Small intestine (tissue), 7 donors: ENCODE results near the gene ULBP3. TPM values are rescaled to one million over a fixed set of nuclear protein-coding genes. Genes with fewer than 3 reads are reported as not detected.
"Not testable (repeated sequence)": the region's sequence is repeated elsewhere in the genome, so short reads cannot be mapped to it uniquely, and the experiment has no call there.

Experiments
- DNase-seq, 2 donors: peaks; one replicate each; pipeline versions ENCODE4 v3.0.0 to v3.0.0-alpha.2; 2013
- FAIRE-seq: peaks from 2 replicates; lab custom pipeline; 2012; peaks lifted over from hg19 to GRCh38; lab: Jason Lieb, UNC
- H3K27ac ChIP-seq, 3 donors: one replicate each; pipeline ENCODE4 v1.5.1; 2013; ENCODE audit warnings: low read length in 2 of 3, mild to moderate bottlenecking in 2 of 3, control low read depth in 1 of 3, inconsistent platforms in 1 of 3, low read depth in 1 of 3, moderate library complexity in 1 of 3
- H3K27me3 ChIP-seq, 3 donors: one replicate each; pipeline ENCODE4 v1.6.1; 2013; ENCODE audit warnings: low read length in 3 of 3, inconsistent platforms in 1 of 3; ENCODE audit not compliant: control insufficient read depth in 3 of 3, insufficient read depth in 3 of 3
- H3K36me3 ChIP-seq, 3 donors: one replicate each; pipeline ENCODE4 v1.6.1; 2013; ENCODE audit warnings: low read length in 3 of 3, inconsistent platforms in 1 of 3, low read depth in 1 of 3, mild to moderate bottlenecking in 1 of 3, moderate library complexity in 1 of 3; ENCODE audit not compliant: control insufficient read depth in 3 of 3, insufficient read depth in 2 of 3
- H3K4me1 ChIP-seq, 3 donors: one replicate each; pipeline ENCODE4 v1.6.1; 2013; ENCODE audit warnings: low read length in 2 of 3, inconsistent platforms in 1 of 3, low read depth in 1 of 3, mild to moderate bottlenecking in 1 of 3, moderate library complexity in 1 of 3; ENCODE audit not compliant: control insufficient read depth in 3 of 3, insufficient read depth in 2 of 3
- H3K4me3 ChIP-seq, 3 donors: one replicate each; pipeline ENCODE4 v1.5.1; 2013; ENCODE audit warnings: low read length in 3 of 3, control low read depth in 1 of 3, inconsistent platforms in 1 of 3, low read depth in 1 of 3, mild to moderate bottlenecking in 1 of 3, moderate library complexity in 1 of 3
- H3K9me3 ChIP-seq, 2 donors: one replicate each; pipeline ENCODE4 v1.6.1; 2013; ENCODE audit warnings: low read depth in 1 of 2, low read length in 1 of 2; ENCODE audit not compliant: control insufficient read depth in 2 of 2, insufficient read depth in 1 of 2
- WGBS, 3 donors: extraction: QIAGEN DNeasy Blood & Tissue Kit; methylation state at CpG; one replicate each; pipeline ENCODE4 v1.1.7; 2013; 5-methylcytosine and 5-hydroxymethylcytosine counted together
- polyA plus RNA-seq, 4 donors: library from polyadenylated mRNA; stranded (reverse) in 3 of 4; unstranded in 1 of 4; fragments of 200-250 nt in 3 of 4; fragments of 120-200 nt in 1 of 4; gene quantifications; one replicate each; pipeline versions ENCODE4 v1.2.1 to v1.2.3, GENCODE V29; 2013
- donor health status: healthy with polysubstance abuse.
- donor health status: control.
- donor health status: control.
- donor health status: Bipolar disorder and iron deficiency.
- donor health status: healthy.

Gene ULBP3
- polyA plus RNA-seq, 4 donors: 1.4 to 2.2 TPM; not detected in 2

DNA sequence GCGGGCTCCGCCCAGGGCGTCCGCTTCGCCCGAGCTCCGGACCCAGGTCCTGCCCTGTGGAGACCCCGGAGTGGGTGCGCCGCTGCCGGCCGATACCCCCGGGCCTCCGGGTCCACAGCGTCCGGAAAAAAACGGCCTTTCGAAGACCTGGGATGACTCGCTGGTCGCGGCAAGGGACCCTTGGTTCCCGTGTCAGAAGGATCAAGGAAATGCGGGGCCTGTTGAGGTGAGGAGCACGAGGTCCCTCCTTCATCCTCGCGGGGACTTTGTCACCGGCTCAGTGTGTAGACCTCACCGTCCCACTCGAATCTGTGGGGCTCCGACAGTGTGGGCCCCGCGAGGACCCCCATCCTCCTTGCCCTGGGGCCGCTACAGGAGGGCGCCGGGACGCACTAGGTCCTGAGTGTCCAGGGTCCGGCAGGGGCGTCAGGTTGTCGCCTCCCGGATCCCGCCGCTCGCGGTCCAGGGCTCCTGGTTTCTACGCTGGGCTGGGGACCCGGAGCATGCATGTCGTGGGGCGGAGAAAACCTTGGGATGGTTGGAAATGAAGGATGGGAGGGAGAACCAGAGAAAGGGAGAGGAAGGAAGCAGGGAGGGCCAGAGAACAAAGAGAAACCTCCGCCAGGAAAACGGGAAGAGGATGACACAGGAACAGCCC is 54.2 kb downstream of the ULBP3 start:
- H3K36me3 ChIP-seq, H3K9me3 ChIP-seq, FAIRE-seq, DNase-seq, H3K4me3 ChIP-seq, H3K4me1 ChIP-seq, H3K27ac ChIP-seq: not testable (repeated sequence)
- WGBS, 3 donors: 0 to 4% (median 2%) methylated on average over 23 to 48 of the region's 50 CpGs
- peaks cover 6 to 63% (median 23%) of the 10 kb centered on the region in 3 donors for H3K27me3 ChIP-seq

- H3K36me3 ChIP-seq, H3K27ac ChIP-seq, DNase-seq, H3K4me3 ChIP-seq, H3K4me1 ChIP-seq, H3K9me3 ChIP-seq, FAIRE-seq: not testable (repeated sequence)
- H3K27me3 ChIP-seq: peaks cover 6 to 64% (median 22%) of the 10 kb centered on the region in 3 donors
- WGBS, 3 donors: 9 to 18% (median 10%) methylated on average over 7 to 12 of the region's 24 CpGs
Observed at GRCh38 chr6:150013785-150014622, 54.9 kb downstream of the ULBP3 start.

DNA sequence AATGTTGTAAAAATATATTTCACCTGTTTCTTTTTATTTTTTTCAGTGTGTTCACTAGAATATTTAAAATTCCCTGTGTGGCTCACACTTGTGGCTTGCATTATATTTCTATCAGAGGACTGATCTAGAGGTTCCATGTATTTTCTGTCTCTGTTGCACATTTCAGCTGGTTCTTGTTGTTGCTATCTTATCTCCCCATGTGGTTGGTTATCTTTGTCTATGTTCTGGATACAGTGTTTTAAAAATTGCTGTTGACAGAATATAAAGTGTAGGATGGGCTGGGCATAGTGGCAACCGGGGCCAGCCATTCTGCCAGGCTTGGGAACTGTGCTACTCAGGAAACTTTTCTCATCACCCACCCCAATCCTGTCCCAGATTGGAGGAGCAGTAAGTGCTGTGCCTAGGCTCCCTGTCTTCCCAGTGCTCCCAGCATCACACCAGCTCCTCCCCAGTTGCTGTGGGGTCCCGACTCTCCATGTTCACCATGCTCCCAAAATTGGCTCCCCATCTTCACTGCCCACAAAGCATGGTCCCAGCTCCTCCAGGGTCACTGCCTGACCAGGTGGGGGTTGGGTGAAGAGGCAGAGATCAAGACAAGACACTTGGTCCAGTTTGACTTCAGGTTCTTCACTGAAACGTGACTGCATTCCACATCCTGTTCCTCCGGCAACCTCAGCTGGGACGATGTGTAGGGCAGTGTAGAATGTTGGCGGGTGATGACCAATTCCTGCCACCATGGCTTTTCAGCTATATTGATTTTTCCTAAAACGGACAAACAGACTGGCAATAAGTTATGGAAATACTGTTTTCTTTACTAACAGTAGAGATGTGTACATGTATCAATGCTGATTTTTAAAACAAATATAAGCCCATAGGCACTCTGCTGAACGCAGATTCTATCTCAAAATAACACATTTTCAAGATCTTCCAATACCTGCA is 55.8 kb downstream of the ULBP3 start:
- H3K27me3 ChIP-seq: peaks cover 6 to 67% (median 19%) of the 10 kb centered on the region in 3 donors

More for the DNA sequence above, 55.8 kb downstream of the ULBP3 start:
- H3K9me3 ChIP-seq, H3K4me1 ChIP-seq, FAIRE-seq, H3K36me3 ChIP-seq, DNase-seq, H3K4me3 ChIP-seq, H3K27ac ChIP-seq: not testable (repeated sequence)
- WGBS, 3 donors: 27 to 35% (median 32%) methylated on average over 8 of the region's 8 CpGs

Other genes with a start within 250 kb of the ULBP3 start
- gene LRP11, start 204.8 kb downstream of the ULBP3 start, polyA plus RNA-seq: 10 to 100 TPM in 2 of 4 donors, 1 to 10 TPM in 1, not detected in 1; 2.2 to 32.1 (median 19.7) TPM
- under 1 TPM in 1 of 4 donors, not detected in 3; 0.13 TPM for gene RAET1E, start 171.0 kb downstream of the ULBP3 start, polyA plus RNA-seq
- gene RAET1G, start 146.0 kb downstream of the ULBP3 start, polyA plus RNA-seq: under 1 TPM in 2 of 4 donors, not detected in 2; 0.15 to 0.27 TPM
- under 1 TPM in 2 of 4 donors, not detected in 2; 0.10 to 0.30 TPM for gene ULBP2, start 127.1 kb downstream of the ULBP3 start, polyA plus RNA-seq
- gene ULBP1, start 105.2 kb downstream of the ULBP3 start, polyA plus RNA-seq: under 1 TPM in 1 of 4 donors, not detected in 3; 0.36 TPM
- gene RAET1L, start 43.6 kb downstream of the ULBP3 start, polyA plus RNA-seq: not detected
- 10 to 100 TPM in 3 of 4 donors, 1 to 10 TPM in 1; 2.4 to 14.3 (median 11.5) TPM for gene PPP1R14C, start 73.9 kb upstream of the ULBP3 start, polyA plus RNA-seq